Superior temporal gyrus (tissue), 1 donor: ENCODE measurements around the gene PHAF1.
A peak's percentile ranks its signal among the peaks of the same experiment; 100 is the strongest.

ENCODE experiments used
- DNase-seq: peaks from one replicate; pipeline ENCODE4 v3.0.0-alpha.2; 2016; ENCODE audit errors: extremely low spot score

PHAF1 gene

DNA sequence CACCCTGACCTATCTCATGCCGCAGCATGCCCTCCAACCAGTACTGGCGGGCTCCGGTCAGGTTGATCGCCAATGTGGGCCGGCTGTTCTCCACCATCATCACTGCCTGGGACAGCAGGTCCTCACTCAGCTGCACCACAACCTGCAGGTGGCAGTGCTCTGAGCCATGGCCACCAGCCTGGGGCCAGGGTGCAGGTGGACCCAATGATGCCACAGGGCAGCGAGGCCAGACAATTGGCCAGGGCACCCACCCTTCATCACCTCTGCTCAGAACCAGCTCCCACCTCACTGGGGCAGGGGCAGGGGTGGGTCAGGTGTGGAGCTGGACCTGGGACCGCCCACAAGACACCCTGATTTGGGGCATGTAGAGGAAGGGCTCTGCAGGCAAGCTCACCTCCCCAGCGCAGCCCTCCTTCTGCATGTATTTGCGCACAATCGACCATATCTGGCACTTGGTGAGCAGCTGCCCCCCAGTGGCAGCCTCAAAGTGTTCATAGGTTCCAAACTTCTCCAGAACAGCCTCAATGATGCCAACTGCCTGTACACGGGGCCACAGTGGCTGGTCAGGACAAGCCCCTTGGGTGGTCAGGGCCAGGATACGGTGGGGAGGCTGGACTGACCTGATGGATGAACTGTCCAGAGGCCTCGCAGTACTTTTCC is 69.8 kb downstream of the PHAF1 start:
- DNase-seq = no peak

DNA sequence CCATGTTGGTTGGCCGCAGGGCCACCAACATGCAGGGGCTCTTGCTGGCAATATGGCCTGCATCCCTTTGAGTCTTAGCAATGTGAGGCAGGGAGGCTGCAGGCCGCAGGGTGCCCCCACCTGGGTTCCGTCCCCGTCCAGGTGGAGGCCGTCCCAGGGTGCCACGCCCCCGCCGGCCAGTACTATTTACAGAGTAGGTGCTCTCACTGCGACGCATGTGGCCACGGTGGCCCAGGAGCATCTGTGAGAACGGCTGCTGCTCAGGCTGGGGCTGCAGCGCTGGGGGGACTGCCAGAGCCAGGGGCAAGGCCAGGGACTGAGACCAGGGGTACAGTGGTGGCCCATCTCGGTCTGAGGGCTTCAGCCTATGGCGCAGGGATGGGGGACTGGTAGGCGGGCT is 70.4 kb downstream of the PHAF1 start:
- no peak for DNase-seq

DNA sequence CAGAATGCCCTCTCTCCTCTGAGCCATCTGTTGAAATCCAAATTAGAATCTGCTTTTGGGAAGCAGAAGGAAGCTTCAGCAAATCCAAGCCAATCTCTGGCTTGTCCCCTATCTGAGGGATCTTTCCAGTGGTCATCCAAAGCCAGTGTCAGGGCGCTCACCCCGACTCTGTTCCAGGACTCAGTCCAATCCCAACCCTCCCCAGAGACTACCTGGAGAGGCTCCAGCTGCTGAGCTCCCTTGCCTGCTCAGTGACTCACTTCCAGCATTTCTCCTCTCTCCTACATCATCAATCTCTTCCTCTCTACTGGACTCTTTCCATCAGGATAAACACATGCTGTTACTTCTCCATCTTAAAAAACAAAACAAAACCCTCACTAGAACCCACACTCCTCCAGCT is 71.6 kb downstream of the PHAF1 start:
- DNase-seq = peak; percentile 28

DNA sequence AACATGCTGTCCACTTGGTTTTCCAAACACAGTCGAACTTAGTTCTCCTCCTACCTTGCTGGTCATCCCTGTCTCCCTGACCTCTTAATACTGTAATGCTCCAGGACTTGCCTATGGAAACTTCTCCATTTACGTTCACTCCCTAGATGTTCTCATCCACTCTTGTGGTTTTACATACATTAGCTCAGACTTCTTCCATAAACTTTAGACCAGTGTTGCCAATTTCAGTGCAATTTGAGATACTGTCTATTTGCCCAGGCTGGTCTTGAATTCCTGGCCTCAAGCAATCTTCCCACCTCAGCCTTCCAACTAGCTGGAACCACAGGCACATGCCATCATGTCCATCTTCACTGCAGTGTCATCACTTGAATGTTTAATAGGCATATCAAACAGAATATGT is 72.5 kb downstream of the PHAF1 start:
- DNase-seq = no peak

DNA sequence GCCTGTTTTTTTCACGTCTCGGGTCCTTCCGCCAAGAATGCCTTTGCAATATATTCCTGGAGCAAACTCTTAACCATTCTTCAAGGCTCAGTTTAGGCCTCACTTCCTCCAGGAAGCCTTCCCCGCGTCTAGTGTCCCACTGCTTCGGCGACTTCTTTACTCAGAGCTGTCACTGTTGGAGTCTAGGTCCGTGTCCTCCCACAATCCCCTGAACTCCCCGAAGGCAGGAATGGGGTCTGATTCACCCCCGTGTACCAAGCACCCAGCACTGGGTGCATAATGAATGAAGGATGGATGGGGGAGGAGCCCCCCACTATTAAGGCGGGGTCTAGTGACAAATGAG is 73.5 kb downstream of the PHAF1 start:
- DNase-seq = no peak

DNA sequence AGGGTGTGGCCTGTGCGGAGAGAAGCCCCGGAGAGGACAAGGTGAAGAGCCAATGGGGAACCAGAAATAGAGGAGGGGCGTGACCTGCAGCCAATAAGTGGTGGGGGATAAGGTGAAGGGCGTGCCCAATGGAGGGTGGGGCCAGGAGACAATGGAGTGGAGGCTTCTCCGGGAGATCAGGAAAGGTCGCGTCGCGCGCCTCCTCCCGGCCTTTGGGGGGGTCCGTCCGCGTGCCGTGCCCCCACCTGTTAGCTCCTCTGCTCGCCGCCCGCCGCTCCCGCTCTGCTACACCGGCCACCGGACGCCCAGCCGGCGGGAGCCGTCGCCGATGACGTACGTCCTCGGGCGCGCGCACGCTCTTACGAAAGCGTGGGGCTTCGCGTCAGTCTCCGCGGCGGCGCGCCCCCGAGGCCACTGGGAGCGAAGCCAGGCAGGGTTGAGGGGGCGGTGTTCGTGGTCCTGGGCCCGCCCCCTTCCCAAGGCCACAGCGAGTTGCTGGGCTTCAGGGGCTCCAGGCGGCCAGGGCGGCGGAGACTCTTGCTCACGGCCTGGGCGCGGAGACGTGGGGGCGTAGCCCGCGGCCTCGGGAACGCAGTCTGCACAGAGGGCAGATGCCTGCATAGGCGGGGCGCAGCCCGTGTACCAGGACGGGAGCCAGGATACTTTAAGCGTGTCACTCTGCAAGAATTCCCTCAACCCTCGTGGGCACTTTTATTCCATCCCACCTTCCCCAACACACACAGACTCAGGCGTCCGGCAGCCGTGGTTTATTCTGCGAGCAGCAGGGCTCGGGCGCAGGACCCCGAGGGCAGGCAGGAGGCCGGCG is 74.1 kb downstream of the PHAF1 start, which contains the start of gene MATCAP1:
TSS of gene MATCAP1 (minus strand) at position 337 of the 826 bp plus-strand sequence. CDS start 3,353 bp downstream, outside the sequence.
- peak; percentile 97 for DNase-seq

DNA sequence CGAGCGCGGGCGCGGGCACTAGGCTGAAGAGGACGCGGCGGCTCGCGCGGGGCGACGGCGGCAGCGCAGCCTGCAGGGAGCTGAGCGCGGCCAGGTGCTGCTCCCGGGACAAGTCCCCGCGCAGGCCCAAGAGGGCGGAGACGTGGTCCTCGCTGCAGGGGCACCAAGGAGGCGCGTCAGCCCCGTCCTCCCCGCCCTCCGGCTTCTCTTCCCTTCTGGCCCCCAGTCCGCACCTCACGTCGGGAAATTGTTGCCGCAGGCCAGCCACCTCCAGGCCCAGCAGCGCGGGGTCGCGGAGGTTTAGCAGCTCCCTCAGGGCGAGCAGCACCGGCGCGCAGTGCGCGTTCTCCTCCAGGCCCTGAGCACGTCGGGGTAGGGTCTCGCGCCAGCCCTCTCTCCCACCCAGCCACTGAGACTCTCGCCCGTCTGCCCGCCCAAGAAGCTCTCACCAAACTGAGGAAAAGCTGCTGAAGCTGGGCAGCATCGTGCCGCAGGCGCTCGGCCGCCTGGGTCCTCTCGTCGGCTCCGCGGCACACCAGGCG is 74.8 kb downstream of the PHAF1 start:
- no peak for DNase-seq

DNA sequence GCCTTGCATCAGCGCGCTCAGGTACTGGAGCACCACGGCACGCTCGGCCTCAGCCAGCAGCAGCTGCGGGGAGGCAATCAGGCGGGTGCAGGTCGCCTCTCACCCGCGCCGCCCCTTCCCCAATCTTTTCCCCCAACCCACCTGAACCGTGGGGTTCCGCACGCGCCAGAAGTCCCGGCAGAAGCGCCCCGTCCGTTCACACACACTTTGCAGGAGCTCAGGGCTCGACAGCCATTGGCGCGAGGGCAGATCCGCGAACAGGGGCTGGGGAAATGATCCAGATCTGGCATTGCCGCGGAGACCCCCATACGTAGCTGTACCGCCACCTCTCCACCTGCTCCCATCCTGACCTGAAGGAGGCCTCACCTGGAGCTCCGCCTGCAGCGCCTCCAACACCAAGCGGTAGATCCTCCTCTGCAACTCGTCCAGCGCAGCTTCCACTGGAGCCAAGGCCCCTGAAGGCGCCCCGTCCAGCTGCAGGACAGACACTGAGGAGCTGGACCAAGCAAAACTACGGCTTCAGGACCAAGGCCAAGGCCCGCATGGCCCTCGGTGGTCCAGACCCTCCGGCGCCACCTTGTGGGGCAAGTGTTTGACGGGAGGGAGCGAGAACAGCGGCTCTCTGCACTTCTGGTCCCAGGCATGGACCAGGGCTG is 75.4 kb downstream of the PHAF1 start:
- peak; percentile 81 for DNase-seq

DNA sequence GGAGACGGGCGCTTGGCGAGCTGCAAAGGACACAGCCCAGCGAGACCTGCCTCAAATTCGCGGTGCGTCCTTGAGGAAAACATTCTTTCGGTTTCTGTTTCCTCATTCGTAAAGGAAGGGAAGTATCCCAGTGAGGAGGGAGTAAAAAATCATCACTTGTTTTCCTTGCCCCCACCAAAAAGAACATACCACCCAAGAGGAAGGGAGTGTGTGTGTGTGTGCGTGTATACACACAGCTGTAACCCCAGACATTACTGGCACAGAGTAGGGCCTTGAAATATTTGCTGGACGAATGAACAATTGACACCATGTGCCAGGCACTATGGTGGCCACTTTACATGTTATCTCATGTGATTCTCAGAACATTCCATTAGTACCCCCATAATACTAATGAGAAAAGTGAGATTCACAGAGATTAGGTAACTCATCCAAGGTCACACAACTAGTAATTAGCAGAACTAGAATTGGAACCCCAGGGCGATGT is 76.0 kb downstream of the PHAF1 start:
- no peak for DNase-seq

DNA sequence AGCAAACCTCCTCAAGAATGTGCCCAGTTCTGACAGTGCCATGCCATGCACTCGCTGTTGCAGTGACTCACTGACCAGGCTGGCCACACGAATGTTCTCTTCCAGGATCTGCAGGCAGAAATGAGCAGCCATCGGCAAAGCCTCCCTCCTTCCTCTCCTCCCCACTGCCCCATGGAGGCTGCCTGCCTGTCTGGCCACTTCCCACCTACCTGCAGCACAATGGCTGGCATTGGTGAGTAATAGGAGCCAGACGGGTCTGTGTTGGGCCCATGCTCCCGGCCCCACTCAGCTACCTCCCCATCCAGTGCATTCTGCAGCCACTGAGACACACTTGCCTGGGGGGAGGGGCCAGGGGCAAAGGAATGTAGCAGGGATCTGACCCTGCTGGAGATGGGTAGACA is 76.8 kb downstream of the PHAF1 start:
- no peak for DNase-seq

DNA sequence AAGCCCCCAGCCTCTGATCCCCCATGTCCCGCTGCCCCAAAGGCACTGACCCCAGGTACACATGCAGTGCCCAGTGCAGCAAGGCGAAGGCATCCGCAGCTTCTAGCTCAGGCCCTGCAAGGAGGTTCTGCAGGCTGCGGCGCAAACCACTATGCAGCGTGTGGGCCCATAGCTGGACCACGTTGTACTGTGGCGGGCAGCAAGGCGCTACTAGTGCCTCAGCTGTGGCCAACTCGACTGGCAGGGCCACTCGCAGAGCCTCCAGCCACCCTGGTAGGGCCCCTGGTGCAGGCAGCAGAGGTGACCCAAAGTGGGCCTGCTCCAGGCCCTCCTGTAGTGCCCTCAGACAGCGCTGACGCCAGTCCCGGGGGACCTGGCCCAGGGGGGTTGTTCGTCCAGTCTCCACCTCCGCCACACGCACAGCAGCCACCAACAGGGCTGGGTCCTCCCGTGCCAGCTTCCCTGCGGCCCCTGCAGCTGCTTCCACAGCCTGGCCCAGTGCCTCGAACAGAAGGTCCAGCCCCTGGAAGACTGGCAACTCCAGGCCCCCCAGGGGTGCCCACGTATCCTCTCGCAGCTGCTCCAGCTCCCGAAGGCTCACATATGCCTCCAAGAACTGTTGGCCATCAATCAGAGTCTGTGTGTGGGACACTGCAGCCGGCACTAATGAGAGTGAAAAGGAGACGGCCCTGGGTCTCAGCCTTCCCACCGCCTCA is 77.6 kb downstream of the PHAF1 start:
- DNase-seq = no peak

DNA sequence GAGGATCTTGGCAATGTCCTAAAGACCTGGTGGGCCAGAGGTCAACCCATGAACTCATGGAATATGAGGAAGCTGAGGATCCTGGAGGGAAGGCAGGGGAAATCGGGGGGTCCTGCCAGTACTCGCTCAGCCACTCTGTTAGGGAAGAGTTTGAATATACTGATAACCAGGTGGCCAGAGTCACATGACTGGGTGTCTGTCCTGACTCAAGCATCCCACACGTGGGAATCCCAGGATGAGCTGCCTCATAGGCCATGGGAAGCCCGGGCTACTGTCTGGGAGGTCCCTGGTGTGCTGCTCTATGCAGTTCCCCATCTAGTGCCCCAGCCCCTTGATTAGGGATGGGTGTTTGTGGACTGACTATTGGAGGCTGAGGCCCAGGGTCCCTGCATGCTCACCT is 78.6 kb downstream of the PHAF1 start:
- no peak for DNase-seq

DNA sequence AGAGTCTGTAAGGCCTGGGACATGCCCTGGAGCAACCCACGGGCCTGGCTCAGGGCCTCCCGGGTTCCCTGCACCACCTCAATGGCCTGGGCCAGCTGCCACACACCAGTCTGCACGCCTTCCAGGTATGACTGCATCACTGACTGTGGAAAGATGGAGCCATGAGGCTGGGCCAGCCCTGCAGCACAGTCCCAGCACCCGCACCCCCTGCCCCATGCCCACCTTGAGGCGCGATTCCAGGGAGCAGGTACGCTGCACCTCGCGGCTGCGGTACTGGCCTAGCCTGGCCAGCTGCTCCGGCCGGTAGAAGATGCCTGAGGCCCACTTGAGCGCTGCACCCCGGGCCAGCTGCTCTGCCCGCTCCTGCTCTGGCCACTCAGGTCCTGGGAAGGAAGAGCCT is 79.1 kb downstream of the PHAF1 start:
- DNase-seq = no peak

DNA sequence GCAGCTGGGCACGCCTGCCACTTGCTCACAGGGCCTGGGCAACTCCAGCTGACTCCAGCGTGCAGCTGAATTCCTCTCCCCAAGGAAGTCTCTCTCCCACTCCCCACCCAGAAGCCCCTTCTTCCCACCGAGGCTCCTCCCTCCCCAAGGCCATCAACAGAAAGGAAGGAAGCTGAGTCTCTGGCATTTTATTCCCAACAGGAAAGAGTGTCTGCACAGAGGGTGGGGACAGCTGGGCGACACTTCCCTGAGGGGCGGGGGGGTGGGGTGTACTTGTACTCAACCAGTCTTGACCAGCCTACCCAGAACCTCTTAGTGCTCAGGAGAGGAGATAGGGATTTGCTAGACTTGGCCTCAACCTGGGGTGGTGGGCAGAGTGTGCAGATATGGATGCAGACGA is 80.3 kb downstream of the PHAF1 start, which contains the start of gene EXOC3L1:
TSS of gene EXOC3L1 (minus strand) at position 96 of the 400 bp plus-strand sequence. CDS start 460 bp downstream, outside the sequence.
- DNase-seq = no peak

DNA sequence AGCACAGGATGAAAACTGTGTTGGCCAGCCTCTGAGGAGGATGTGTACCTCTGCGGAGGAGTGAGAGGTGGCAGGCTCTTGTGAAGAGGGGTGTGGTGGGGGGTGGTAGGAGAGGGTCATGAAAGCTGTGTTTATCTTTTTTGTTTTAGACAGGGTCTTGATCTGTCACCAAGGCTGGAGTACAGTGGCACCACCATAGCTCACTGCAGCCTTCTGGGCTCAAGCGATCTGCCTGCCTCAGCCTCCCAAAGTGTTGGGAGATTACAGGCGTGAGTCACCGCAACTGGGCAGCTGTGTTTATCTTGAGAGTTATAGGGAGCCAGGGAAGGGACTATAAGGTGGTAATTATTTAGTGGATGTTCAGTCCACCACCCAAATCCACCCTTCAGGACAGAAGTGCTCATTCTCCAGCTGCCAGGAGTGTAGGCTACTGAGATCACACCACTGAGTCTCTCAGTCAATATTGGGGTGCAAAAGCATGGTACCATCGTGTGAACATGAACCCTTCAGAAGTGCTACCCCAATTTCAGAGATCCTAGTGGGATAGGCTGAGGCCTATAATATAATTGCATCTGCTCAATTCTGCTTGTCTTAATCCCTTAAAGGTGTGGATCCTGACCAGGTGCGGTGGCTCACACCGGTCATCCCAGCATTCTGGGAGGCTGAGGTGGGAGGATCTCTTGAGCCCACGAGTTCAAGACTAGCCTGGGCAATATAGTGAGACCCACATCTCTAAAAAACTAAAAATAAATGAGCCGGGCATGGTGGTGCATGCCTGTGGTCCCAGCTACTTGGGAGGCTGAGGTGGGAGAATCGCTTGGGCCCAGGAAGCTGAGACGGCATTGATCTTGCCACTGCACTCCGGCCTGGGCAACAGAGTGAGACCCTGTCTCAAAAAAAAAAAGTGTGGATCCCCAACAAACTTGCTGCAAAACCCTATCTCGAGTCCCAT is 81.0 kb downstream of the PHAF1 start:
- no peak for DNase-seq

DNA sequence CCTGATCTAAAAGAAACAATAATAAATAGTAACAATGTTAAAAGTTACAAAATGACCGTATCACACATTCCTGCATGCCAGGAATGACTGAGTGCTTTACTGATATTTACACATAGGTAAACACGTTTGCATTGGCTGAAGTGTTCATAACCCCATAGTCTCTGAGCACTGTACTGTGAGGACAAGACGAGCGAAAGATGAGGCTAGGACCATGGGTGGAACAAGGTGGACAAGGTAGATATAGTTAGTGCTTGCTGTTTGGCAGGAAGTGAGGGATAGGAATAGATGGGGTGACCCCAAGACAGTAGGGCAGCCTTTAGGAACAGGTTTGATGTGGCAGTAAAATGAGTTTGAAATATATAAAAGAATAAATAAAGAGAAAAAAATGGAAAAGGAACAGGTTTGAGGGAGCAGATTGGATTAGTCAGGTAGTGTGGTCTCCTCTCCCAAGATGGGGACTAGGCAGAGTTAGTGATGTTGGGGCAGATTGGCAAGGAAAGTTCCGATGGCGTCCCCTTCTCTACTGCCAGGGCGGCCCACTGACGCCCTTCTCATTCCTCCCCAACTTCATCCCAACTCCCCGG is 81.8 kb downstream of the PHAF1 start:
- DNase-seq = no peak

DNA sequence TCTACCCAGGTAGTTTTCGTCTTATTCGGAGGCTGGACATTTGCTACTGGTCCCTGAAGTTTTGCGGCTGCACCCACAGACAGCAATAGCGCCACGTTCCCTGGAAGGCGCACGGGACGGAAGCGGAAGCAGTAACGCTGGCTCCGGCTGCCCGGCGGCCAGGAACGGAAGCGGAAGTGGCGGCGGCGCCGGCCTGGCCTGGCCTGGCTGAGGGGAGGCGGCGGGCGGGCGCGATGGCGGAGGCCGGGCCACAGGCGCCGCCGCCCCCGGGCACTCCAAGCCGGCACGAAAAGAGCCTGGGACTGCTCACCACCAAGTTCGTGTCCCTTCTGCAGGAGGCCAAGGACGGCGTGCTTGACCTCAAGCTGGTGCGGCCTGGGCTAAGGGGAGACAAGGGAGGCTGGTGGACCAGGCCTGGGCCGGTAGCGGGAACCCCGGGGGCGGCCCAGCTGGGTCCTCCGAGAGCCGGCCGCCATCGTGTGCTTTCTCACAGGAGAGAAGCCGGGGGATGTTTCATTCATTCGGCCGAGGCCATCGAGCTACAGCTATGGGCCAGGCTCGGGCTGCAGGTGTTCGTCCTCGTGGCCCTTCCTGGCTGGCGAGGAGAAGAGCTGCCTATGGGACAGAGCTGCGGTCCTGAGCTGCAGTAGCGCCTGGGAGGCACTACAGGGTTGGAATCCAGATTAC is 82.4 kb downstream of the PHAF1 start, which contains the start of gene E2F4:
TSS of gene E2F4 (plus strand) at position 161 of the 687 bp plus-strand sequence. CDS start at position 234, 73 bp downstream.
- DNase-seq = peak; percentile 96

DNA sequence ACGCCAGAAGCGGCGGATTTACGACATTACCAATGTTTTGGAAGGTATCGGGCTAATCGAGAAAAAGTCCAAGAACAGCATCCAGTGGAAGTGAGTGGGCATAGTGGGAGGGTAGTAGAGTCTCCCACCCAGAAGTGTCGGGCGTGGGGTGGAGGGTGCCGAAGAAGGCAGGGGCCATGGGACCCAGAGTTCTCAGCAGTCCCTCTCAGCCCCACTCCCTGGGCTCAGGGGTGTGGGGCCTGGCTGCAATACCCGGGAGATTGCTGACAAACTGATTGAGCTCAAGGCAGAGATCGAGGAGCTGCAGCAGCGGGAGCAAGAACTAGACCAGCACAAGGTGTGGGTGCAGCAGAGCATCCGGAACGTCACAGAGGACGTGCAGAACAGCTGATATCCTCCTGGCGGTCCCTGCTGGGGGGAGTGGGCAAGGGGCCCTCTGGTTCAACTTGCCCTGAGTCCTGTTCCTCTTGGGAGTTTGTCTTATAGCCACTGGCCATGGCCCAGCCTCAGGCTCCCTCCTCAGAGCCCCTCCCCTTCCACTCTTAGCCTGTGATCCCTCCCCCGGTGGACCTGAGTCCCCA is 83.1 kb downstream of the PHAF1 start:
- no peak for DNase-seq

DNA sequence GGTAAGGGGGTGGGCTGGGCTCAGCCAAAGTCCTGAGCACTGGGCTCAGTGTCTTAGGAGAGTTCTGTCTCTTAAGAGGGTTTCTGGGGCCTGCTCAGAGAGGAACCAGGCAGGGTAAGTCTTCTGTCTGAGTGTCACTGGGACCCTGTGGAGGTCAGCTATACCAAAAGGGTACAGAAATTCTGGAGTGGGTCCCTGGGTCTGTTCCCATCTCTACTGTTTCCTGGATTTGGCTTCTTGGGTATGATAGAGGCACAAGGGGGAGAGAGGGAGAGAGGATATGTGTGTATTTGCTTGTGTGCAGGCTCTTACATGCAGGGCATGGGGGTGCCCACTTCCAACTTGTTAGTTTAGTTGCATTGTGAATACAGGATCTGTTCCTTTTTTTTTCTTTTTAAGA is 83.8 kb downstream of the PHAF1 start:
- DNase-seq = no peak
